22Rv1 (cell line): ENCODE measurements around the gene SORBS1.

ENCODE experiments used
- H3K27ac ChIP-seq: fragments of 450-650 bp; 2 replicates; pipeline ENCODE4 v1.5.1; 2017
- ZFX ChIP-seq: fragments of 450-650 bp; IDR thresholded peaks from 2 replicates; pipeline ENCODE4 v1.6.1; 2017; ENCODE audit warnings: antibody characterized with exemption, borderline replicate concordance
- TF ChIP-seq, protein P1 (sequence below): fragments of 450-650 bp; IDR thresholded peaks from 2 replicates; pipeline ENCODE4 v1.5.1; 2017; ENCODE audit warnings: mild to moderate bottlenecking

Gene SORBS1

DNA sequence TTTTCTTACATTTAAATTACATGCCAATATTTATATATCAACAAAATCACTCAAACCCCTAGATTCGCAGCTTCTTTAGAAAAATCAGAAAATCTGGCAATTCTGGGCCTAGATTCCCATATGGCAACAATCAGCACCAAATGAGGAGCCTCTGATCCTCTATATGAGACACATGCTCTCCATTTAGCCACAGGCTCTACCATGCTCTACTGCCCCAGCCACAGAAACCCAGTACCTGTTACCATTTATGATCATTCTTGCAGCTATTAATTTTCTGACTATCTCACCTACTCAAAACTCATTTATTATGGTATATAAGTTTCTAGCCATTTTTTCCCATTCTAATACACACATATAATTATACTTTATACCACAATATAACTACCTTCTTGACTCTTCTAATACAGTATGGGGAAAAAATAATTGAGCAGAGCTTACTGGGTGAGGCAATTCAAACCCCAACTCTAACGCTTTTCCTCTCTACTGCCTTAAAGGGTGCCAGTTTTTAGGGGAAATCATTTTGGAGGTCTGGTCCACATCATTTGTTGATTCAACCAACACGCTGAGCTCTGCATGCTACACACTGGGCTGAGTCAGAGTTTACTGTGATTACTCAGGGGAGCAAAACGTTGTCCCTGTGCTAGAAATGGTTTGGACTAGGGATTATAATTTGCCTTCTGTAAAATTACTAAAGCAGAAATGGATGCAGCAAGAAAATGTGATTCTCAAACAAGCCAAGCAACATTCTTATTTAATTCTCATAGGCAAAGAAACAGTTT is 281.9 kb downstream of the SORBS1 start:
- H3K27ac ChIP-seq: no peak overlapping the region
- TF ChIP-seq, protein P1, sequence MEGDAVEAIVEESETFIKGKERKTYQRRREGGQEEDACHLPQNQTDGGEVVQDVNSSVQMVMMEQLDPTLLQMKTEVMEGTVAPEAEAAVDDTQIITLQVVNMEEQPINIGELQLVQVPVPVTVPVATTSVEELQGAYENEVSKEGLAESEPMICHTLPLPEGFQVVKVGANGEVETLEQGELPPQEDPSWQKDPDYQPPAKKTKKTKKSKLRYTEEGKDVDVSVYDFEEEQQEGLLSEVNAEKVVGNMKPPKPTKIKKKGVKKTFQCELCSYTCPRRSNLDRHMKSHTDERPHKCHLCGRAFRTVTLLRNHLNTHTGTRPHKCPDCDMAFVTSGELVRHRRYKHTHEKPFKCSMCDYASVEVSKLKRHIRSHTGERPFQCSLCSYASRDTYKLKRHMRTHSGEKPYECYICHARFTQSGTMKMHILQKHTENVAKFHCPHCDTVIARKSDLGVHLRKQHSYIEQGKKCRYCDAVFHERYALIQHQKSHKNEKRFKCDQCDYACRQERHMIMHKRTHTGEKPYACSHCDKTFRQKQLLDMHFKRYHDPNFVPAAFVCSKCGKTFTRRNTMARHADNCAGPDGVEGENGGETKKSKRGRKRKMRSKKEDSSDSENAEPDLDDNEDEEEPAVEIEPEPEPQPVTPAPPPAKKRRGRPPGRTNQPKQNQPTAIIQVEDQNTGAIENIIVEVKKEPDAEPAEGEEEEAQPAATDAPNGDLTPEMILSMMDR: no peak
- TF ChIP-seq ZFX: no peak

DNA sequence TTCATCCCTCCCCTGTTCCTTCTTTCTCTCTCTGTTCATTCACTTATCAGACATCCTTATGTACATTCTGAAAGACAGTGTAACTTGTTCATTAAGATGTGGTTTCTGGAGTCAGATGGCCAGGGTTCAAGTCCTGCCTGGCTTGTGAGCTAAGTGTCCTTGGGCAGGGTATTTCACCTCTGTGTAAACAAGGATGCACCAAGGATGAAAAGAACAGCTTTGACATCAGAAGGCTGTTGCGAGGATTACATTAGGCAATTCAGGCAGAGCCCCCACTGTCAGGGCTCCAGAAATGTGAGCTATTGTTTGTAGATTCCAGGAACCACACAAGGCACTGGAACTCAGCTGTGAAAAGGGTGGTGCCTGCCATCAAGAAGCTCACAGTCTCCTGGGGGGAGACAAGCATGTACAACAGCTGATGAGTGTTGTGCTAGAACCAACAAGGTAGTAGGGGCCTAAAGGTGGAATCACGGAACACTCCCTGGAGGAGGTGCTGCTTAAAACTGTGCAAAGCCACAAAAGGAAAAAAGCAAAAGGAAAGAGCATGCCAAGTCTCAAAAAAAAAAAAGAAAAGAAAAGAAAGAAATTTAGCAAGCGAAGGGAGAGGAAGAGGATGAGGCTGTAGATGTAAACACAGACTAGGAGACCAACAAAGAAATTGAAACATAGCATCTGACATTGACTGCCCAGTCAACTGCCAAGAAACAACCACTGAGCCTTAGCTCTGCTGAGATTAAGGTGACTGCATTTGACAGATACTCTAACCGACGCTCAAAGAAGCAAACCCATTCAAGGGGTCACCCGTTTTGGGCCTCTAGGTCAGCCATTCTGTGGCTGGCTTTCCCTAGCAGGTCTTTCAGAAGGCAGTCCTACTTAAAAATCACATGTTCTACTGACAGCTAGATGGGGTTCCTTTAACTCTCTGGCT is 282.8 kb downstream of the SORBS1 start:
- no peak overlapping the region for H3K27ac ChIP-seq
- TF ChIP-seq, protein P1: no peak
- TF ChIP-seq ZFX: no peak

DNA sequence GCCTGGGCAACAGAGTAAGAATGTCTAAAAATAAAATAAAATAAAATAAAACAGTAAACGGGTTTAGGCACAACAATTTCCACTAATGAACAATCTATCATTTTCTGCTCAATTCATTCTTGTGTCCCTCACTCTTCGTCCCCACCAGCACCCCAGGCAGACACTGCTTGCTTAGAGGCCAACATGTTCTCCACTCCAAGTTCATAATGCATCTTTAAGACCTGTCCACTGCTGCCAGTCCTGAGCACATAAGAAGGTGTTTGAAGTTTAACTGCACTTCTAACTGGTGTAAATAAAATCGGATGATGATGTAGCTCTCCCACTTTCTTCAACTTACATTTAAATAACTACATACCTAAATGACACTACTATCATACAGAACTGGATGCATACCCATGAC is 283.6 kb downstream of the SORBS1 start:
- TF ChIP-seq ZFX: no peak
- TF ChIP-seq, protein P1: no peak
- H3K27ac ChIP-seq: no peak overlapping the region

DNA sequence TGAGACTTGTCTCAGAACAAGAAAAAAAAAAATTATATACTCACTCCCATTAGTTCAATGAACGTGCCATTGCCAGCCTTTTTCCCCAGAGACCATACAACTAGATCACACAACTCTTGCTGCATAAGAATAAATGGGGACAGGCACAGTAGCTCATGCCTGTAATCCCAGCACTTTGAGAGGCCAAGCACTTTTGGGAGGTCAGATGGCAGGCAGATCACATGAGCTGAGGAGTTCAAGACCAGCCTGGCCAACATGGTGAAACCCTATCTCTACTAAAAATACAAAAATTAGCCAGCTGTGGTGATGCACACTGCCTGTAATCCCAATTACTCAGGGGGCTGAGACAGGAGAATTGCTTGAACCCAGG is 284.0 kb downstream of the SORBS1 start:
- TF ChIP-seq ZFX: no peak
- TF ChIP-seq, protein P1: no peak
- no peak overlapping the region for H3K27ac ChIP-seq

DNA sequence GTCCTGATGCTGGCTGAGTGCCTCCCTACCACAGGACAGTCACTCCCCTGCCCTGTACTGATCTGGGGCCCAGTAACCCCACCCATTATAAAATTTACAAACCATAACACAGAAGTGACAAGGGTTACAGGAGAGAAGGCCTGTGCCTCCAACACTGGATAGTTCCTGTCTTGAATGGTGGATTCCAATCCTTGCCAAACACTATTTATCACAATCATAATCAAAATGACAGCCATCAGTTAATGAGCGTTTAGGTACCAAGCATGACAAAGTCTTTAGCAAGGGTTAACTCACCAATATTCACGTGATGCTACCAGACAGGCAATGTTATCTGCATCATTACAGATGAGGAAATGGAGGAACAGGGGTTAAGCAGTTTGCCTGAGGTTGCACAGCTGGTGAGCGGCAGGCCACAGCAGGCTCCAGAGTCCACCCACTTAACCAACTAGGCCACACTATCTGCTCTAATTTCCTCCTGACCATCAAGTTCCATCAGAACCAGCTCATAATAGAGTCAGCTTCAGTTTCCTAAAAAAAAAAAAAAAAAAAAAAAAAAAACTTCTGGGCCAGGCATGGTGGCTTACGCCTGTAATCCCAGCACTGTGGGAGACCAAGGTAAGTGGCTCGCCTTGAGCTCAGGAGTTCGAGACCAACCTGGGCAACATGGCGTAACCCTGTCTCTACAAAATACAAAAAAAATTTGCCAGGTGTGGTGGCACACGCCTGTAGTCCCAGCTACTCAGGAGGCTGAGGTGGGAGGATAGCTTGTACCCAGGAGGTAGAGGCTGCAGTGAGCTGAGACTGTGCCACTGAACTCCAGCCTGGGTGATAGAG is 284.6 kb downstream of the SORBS1 start:
- TF ChIP-seq ZFX: no peak
- TF ChIP-seq, protein P1: no peak
- no peak overlapping the region for H3K27ac ChIP-seq

DNA sequence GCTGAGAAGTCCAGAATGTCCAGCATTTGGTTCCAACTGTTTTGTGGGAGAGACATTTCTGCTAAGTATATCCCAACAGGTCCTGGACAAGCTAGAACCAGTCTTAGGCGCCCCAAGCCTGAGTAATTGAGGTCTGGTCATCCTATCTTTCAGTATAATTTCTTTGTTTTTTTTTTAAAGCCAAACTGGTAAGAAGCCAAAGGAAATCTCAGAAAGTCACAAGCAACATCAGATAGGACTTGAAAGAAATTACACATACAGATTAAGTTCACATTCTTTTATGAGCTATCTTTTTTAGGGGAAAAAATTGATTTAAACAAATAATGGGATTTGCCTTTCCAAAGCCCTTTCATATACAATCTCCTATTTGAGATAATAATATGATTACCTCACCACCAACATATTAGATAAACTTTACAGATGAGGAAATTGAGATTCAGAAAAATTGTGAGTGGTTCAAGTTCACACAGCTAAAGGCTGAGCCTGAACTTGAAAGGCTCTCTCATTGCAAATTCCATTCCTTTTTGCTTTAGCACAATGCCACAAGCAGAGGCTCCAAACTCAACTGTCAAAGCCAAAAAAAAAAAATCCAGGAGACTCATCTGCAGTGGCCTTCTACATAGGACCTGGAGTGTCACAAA is 285.3 kb downstream of the SORBS1 start:
- H3K27ac ChIP-seq: no peak overlapping the region
- TF ChIP-seq ZFX: no peak
- TF ChIP-seq, protein P1: no peak
